LNCAP (cell line): ENCODE results near the gene RBMS1.

Experiments used
- CTCF ChIP-seq: fragments of 450-650 bp; IDR thresholded peaks from 2 replicates; pipeline ENCODE4 v1.5.1; 2017; ENCODE audit warnings: mild to moderate bottlenecking

RBMS1 gene

DNA sequence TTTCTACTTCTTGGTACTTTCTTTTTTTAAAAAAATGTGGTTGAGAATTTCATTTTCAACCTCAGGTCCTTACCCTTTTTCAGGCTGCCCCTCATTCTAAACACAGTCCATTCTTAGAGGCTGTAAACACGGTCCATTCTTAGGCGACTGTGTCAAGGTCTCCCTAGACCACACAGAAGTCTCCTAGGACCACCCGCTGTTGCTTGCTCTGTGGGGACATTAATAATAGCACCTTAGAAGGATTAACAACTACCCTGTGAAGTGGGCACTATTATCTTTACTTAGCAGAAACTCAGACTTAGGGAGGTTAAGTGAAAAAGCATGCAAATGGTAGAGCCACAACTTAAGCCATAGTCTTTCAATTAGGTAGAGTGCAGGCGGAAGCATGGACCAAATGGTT is 91.7 kb downstream of the RBMS1 start:
- TF ChIP-seq CTCF: no peak

GRCh38 chr2:160399880-160400279 is 93.7 kb downstream of the RBMS1 start:
- TF ChIP-seq CTCF: no peak

DNA sequence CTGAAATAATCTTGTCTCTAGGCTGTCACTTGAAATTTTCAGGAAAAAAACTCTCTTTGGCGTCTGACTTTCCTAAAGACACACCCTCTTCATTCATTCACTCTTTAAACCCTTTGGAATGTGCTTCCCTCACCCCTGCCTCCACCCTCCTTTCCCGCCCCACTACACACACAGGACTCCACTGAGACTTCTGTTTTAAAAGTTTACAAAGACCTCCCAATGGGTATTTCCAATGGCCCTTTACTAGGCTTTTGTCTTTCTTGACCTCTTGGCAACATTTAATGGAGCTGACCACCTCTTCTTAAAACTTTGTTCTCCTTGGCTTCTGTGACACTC is 96.1 kb downstream of the RBMS1 start:
- no peak for TF ChIP-seq CTCF

DNA sequence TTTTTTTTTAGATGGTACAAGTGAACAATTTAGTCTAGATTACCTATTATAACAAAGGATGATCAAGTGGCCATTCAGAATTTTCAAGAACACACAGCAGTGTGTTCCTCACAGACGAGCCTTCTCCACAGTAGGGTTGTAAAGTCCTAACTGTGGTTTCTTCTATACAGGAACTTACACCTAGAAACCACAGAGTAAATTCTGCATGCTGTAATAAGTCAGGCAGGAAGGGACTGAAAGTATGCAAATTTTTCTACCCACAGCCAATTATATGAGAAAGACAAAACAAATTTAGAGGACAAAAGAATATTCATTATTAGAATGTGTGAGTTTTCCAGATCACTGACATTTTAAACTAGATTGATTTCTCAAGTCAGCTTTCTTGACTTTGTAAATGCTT is 99.5 kb downstream of the RBMS1 start:
- TF ChIP-seq CTCF: no peak

DNA sequence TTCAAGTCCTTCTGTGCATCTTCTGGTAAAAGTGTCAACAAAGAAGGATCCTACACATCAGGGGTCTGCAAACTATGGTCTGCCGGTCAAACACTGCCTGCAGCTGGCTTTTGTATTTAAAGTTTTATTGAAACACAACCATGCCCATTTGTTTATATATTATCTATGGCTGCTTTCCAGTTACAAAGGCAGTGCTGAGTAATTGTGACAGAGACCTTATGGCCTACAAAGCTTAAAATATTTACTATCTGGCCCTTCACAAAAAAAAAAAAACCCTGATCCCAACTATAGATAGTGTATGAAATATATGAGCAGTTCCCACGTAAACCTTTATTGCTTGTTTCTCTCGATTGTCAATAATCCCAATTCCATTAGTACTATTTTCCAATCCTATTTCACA is 101.4 kb downstream of the RBMS1 start:
- no peak for TF ChIP-seq CTCF

- TF ChIP-seq CTCF: no peak
These were observed 102.8 kb downstream of the RBMS1 start for GRCh38 chr2:160390544-160391455.

DNA sequence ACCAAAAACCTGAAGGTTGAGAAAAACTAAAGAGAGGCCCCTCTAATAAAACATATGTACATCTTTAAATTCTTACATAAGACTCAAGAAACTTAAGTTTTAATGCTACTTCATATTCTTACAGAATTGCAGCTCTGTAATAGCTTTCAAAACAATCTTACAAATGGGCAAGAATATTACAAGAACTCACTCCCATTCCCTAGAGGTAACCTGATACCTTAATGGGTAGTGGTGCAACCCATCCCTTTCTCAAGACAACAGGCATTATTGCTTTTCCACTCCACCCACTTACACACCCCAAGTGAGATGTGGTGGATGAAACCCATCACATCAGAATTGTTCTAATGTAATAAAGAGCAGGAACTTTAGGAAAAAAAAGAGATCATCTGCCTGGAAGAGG is 103.7 kb downstream of the RBMS1 start:
- no peak for TF ChIP-seq CTCF
